Activated CD8-positive, alpha-beta memory T cell treated with anti-CD3 and anti-CD28 coated beads, Interleukin-2, amount 10 ng/mL, durations not matched to agents 7 days and 5 days (primary cell): ENCODE data around the gene IDUA. TPM values are rescaled to one million over a fixed set of nuclear protein-coding genes. Genes with fewer than 3 reads are reported as not detected.

Source experiments
- ATAC-seq: fragments of 150-1000 bp; cut with Tn5 transposase; one replicate; pipeline ENCODE4 v1.10.0; 2021; ENCODE audit warnings: moderate library complexity
- CTCF ChIA-PET: fragments of 350-600 bp; sonication (Branson Sonifier 250); formaldehyde crosslinking; loops from one replicate; lab custom pipeline; 2021; ENCODE audit warnings: antibody characterized with exemption; lab: Charles Lee
- DNase-seq: peaks from one replicate; pipeline ENCODE4 v3.0.0-alpha.2; 2020
- H3K27ac Mint-ChIP-seq: one replicate; pipeline ENCODE4 v1.8.0; 2021; ENCODE audit warnings: mild to moderate bottlenecking, mixed read lengths
- H3K27me3 Mint-ChIP-seq: one replicate; pipeline ENCODE4 v1.8.0; 2021; ENCODE audit warnings: mixed read lengths
- H3K36me3 Mint-ChIP-seq: one replicate; pipeline ENCODE4 v1.8.0; 2021; ENCODE audit warnings: mild to moderate bottlenecking, mixed read lengths
- H3K4me1 Mint-ChIP-seq: one replicate; pipeline ENCODE4 v1.8.0; 2021; ENCODE audit warnings: mixed read lengths
- H3K4me3 Mint-ChIP-seq: one replicate; pipeline ENCODE4 v1.8.0; 2021; ENCODE audit warnings: mild to moderate bottlenecking, moderate library complexity, mixed read lengths
- H3K9me3 Mint-ChIP-seq: one replicate; pipeline ENCODE4 v1.8.0; 2022; ENCODE audit warnings: low read depth, mixed read lengths
- total RNA-seq, 2 experiments: library from RNA; stranded (reverse); gene quantifications; one replicate each; pipeline ENCODE4 v1.2.3, GENCODE V29; 2021

Gene IDUA
- total RNA-seq, 2 experiments from 2014 or later = 27.1 to 28.1 TPM

DNA sequence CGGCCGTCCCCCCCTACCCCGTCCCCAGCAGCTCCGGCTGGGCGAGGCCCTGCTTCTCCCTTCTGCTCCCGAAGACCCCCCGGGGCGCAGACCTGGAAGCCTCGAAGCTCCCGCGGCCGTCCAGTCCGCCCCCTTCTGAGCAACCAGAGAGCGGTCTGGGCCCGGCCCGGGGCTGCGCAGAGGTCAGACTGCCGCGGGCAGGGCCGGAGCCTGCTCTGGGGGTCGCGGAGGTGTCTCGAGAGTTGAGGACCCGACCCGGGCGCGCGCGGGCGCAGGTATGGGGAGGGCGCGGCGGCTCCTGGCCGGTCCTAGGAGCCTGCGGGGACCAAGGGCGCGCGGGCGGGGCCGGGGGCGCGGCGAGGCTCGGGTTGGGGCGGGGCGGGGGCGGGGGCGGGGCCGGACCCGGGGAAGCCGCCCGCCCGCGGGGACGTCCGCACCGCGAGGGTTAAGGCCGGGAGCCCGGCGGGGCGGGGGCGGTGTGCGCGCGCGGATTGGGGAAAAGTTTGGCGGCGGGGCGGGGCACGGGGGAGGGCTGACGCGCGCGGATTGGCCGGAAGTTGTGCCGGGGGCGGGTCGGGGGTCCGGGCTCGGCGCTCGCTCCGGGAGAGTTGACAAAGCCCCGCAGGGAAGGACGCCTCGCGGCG, 24.3 kb downstream of the IDUA start, which contains the start of gene FGFRL1:
Gene FGFRL1, plus strand, starts transcription at position 605 of the 644 bp plus-strand sequence. CDS start 860 bp downstream, outside the sequence.
- Mint-ChIP-seq H3K27me3 (peaks cover 27% of the 10 kb centered on the region), H3K4me3 (peak within 1 kb of the TSS; percentile 71), H3K9me3 (no peaks in the 10 kb centered on the region), H3K36me3 (no peaks in the 10 kb centered on the region), H3K27ac (peak within 1 kb of the TSS; percentile 89), H3K4me1 (peaks cover 15% of the 10 kb centered on the region)
- ATAC-seq (peak; percentile 64), DNase-seq (peak; percentile 93)
- CTCF ChIA-PET = interaction anchor here (1.1 to 1.5 kb wide), 3 partner anchors 9 to 236 kb away, joined by 3 to 4 read pairs (median 3); no protein-coding TSS in a partner anchor

DNA sequence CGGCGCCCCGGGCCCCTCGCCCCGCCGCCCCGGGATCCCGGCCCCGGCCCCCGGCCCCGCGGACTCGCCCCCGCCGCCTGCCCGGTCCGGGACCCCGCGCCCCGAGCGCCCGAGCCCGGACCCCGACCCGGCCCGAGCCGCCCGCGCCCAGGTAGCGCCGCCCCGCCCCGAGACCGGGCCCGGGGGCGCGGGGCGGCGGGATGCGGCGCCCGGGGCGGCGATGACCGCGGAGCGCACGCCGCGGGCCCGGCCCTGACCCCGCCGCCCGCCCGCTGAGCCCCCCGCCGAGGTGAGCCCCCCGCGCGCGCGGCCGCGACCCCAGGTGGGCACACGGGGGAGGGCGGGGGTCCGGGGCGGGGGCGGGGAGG, 24.8 kb downstream of the IDUA start:
- peaks cover 15% of the 10 kb centered on the region for H3K4me1 Mint-ChIP-seq
- H3K27ac Mint-ChIP-seq = no peak overlapping the region
- H3K36me3 Mint-ChIP-seq = no peaks in the 10 kb centered on the region
- CTCF ChIA-PET = no interaction called here
- DNase-seq (no peak), ATAC-seq (no peak)
- H3K4me3 Mint-ChIP-seq = no peak overlapping the region
- no peaks in the 10 kb centered on the region for H3K9me3 Mint-ChIP-seq
- peaks cover 23% of the 10 kb centered on the region for H3K27me3 Mint-ChIP-seq

DNA sequence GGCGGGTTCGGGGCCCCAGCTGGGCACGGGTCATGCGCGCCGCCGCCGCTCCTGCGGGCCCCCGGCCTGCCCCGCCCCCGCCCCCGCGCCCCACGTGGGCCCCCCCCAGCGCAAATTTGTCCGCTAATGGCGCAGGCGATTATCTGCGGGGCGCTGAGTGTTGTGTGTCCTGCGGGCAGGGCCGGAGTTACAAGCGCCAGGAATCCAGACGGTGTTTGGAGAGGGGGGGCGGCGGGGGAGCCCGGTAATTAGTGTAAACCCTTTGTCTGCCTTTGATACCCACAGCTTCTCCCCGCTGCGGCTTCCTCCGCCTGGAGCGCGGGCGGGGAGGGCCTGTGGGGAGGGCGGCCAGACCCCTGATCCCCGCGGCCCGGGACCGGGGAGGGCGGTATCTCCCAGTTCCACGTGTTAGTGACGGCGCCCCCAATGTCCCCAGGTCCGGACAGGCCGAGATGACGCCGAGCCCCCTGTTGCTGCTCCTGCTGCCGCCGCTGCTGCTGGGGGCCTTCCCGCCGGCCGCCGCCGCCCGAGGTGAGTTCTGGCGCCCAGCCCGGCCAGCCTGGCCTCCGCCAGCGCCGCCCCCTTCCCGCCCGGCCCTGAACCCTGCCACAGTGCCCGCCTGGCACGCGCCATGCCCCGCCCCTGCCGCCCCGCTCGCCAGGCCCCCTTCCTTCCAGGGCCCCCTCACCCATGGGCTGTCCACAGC, 25.3 kb downstream of the IDUA start:
- Mint-ChIP-seq H3K27ac (no peak overlapping the region), H3K4me1 (peaks cover 15% of the 10 kb centered on the region), H3K36me3 (no peaks in the 10 kb centered on the region), H3K9me3 (no peaks in the 10 kb centered on the region), H3K27me3 (peaks cover 18% of the 10 kb centered on the region), H3K4me3 (peak overlapping the region; percentile 15)
- CTCF ChIA-PET = no interaction called here
- no peak for ATAC-seq
- DNase-seq = peak; percentile 53

DNA sequence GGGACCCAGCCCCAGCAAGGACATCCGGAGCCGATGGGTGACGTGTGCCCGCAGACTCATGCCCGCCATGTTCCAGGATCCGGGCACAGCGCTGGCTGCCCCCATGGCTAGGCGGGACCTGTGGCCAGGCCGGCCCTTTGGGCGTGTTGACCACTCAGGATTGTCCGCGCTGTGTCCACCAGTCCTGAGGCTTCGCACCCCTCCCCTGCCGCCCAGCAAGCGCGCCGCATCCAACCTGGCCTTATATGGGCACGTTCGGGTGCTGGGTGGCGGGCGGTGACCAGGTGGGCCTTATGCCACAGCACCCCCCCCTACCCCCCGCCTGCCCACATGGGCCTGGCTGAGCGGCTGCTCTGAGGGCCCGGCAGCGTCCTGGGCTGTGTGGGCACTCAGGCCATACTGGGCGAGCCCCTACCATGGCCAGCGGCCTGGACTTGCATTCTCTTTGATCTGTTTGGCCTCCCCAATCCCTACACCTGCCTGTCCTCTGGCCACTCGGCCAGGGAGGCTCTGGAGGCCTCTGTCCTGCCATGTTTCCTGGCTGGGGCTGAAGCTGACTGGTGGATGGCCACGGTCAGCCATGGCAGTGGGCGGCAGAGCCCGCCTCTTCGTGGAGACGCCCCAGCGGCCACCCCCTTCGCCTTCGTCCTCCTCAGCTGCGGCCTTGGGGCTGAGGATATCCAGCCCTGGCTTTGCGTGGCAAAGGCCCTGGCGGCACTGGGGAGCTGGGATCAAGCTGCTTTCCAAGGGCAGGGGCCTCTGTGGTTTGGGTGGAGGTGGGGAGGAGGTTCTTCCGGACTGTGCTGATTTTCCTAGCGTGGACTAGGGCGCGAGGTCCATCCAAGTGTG, 26.6 kb downstream of the IDUA start:
- peaks cover 8% of the 10 kb centered on the region for H3K27me3 Mint-ChIP-seq
- peaks cover 15% of the 10 kb centered on the region for H3K4me1 Mint-ChIP-seq
- H3K27ac Mint-ChIP-seq = no peak overlapping the region
- H3K4me3 Mint-ChIP-seq = no peak overlapping the region
- H3K36me3 Mint-ChIP-seq = no peaks in the 10 kb centered on the region
- H3K9me3 Mint-ChIP-seq = no peaks in the 10 kb centered on the region
- no peak for DNase-seq
- no peak for ATAC-seq
- CTCF ChIA-PET = no interaction called here

DNA sequence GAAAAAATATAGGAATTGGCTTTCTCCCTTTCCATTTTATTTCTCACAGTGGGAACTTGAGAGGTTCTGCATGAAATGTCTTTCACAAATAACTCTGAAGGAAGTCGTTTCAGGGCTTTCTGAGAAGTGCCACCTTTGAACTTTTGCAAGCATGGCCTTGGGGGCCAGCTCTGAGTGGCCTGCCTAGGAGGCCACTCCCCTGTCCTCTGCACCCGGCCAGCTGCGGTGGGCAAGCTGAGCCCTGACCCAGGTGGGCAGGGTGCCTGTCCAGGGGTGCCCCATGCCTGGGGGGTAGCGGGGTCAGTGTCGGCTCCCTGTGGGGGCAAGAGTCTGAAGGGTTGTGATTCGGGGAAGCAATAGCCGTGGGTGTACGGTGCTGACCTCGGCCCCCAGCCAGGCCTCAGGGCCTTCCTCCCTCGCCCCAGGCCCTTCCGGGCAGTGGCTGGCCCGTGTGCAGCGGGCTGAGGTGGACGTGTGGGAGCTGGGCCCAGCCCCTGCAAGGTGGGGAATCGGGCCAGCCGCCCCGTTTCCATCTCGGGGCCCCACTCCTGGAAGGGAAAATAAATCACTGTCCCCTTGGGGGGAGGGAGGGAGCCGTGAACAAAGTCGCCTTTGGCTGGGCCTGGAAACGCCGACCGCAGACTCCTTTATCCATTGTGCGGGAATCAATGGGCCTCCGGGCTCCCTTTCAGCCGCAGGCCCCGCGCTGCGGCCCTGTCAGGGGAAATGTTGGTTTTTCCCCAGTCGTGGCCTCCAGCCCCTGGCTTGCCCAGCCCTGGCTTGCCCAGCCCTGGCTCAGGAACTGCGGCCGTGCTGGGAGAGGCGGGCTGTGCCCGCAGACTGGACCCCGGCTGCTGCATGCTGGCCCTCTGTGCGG, 27.7 kb downstream of the IDUA start:
- DNase-seq (no peak), ATAC-seq (no peak)
- Mint-ChIP-seq H3K4me1 (peaks cover 7% of the 10 kb centered on the region), H3K36me3 (no peaks in the 10 kb centered on the region), H3K9me3 (no peaks in the 10 kb centered on the region), H3K27me3 (no peaks in the 10 kb centered on the region), H3K27ac (no peak overlapping the region), H3K4me3 (no peak overlapping the region)
- CTCF ChIA-PET = no interaction called here

DNA sequence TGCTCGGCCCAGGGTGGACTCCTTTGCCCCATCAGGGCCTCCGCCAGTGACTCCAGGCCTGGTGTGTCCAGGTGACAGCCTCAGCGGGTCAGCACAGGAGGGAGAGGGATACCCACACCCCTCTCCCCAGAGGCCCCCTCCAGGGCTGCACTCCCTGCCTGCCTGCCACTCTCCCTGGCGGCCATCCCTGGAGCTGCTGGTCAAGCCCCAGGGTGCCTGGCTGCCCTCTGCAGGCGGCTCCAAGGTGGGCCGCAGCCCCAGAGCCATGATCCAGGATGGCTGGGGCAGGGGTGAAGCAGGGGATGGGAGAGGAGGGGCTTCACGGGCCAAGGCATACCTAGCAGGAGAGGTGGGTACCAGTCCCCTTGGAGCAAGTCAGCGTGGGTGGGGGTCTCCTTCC, 28.3 kb downstream of the IDUA start:
- Mint-ChIP-seq H3K36me3 (no peaks in the 10 kb centered on the region), H3K27ac (no peak overlapping the region), H3K27me3 (no peaks in the 10 kb centered on the region), H3K4me1 (peaks cover 7% of the 10 kb centered on the region), H3K9me3 (no peaks in the 10 kb centered on the region), H3K4me3 (no peak overlapping the region)
- DNase-seq (no peak), ATAC-seq (no peak)
- CTCF ChIA-PET = no interaction called here

DNA sequence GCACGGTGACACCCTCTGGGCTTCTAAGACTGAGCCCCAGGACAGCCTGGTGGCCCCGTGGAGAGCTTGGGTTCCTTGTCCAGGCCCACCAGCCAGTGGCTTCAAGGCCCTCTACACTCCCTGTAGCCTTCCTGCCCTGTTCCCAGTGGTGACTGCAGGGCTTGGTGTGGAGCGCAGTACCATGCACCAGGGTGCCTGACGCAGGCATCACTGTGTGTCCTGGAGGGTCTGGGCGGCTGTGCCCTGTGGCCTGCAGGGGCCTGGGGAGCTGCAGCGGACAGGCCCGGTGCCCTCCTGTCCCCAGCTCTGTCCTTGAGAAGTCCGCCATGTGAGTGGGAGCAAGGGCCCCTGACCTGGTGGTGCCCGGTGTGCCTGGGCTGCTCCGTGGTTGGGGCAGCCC, 28.9 kb downstream of the IDUA start:
- no peaks in the 10 kb centered on the region for H3K9me3 Mint-ChIP-seq
- CTCF ChIA-PET = no interaction called here
- no peak for ATAC-seq
- peaks cover 2% of the 10 kb centered on the region for H3K4me1 Mint-ChIP-seq
- no peak overlapping the region for H3K4me3 Mint-ChIP-seq
- DNase-seq = no peak
- no peaks in the 10 kb centered on the region for H3K27me3 Mint-ChIP-seq
- no peaks in the 10 kb centered on the region for H3K36me3 Mint-ChIP-seq
- H3K27ac Mint-ChIP-seq = no peak overlapping the region

DNA sequence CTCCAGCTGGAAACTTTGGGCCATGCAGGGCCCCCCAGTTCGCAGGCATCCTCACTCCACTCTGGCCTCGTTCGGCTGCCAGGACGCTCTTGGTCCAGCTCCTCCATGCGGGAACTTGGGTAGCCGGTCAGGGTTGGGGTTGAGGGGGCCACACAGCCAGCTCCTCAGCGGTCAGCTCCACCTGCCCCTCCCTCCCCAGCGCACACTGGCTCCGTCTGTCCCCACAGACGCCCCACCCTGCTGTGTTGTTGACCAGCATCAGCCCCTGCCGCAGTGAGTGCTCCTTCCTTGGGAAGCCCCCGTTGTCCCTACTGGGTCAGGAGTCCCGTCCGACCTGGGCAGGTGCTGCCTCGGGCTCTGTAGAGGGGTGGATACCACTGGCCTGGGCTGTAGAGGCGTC, 30.4 kb downstream of the IDUA start:
- H3K4me1 Mint-ChIP-seq = peaks cover 2% of the 10 kb centered on the region
- CTCF ChIA-PET = no interaction called here
- no peak overlapping the region for H3K27ac Mint-ChIP-seq
- no peaks in the 10 kb centered on the region for H3K27me3 Mint-ChIP-seq
- DNase-seq (no peak), ATAC-seq (no peak)
- H3K36me3 Mint-ChIP-seq = no peaks in the 10 kb centered on the region
- H3K4me3 Mint-ChIP-seq = no peak overlapping the region
- H3K9me3 Mint-ChIP-seq = no peaks in the 10 kb centered on the region

DNA sequence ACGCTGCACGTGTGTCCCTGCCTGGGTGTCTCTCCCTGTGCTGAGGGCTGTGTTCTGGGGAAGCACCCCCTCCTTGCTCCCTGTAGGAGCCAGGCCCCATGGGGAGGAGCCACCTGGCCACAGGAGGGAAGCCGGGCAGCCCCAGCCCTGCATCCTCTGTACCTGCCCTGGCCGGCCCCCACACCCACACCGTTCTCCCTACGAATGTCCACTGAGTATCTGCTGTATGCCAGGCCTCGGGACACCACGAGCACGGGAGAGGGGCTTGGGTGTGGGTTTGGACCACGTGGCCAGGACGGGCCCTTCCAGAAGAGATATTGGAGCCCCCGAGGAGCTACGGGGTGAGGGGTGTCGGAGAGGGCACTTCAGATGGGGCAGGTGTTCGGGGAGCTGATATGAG, 30.9 kb downstream of the IDUA start:
- no peaks in the 10 kb centered on the region for H3K4me1 Mint-ChIP-seq
- no peak overlapping the region for H3K4me3 Mint-ChIP-seq
- no peak overlapping the region for H3K27ac Mint-ChIP-seq
- DNase-seq = no peak
- no peaks in the 10 kb centered on the region for H3K27me3 Mint-ChIP-seq
- H3K9me3 Mint-ChIP-seq = no peaks in the 10 kb centered on the region
- CTCF ChIA-PET = no interaction called here
- H3K36me3 Mint-ChIP-seq = no peaks in the 10 kb centered on the region
- no peak for ATAC-seq

DNA sequence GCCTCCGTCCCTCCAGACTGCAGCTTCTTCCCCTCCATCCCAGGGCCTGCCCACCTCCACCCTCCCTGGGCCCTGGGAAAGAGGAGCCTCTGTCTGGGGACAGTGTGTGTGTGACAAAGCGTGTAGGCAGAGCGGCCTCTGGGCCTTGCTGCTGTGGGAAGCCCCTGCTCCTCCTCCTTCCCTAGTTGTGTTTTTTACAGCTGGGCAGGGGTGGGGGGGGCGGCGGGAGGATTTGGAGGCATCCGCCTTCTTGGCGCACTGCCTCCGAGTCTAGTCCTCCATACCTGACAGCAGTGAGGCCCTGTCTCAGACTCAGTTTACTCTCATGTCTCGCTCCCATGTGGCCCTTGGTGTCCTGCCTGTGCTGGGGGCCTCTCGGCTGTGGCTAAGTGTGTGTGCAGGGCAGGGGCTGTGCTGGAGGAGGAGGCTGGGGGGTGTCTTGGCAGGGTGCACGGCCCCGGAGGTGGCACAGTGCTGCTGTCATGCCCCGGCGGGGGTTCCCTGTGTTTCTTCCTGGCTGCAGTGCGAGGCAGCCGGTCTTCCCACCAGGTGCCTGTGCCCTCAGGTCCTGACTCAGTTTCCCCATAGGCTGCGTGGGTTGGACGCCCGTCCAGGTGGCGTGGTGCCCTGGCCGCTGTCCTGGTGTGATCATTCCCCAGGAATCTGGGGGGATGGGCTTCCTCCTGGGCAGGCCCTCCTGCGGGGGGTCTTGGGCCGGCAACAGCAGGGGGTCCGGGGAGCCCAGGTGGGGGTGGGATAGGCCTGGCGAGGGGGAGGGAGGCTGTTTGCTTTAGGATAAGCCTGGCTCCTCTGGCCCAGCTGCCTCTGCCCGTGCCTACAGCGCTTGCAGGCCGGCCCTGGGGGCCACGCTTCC, 31.5 kb downstream of the IDUA start:
- CTCF ChIA-PET = no interaction called here
- Mint-ChIP-seq H3K36me3 (no peaks in the 10 kb centered on the region), H3K4me1 (no peaks in the 10 kb centered on the region), H3K27ac (no peak overlapping the region), H3K27me3 (no peaks in the 10 kb centered on the region), H3K4me3 (no peak overlapping the region), H3K9me3 (no peaks in the 10 kb centered on the region)
- DNase-seq = no peak
- no peak for ATAC-seq

DNA sequence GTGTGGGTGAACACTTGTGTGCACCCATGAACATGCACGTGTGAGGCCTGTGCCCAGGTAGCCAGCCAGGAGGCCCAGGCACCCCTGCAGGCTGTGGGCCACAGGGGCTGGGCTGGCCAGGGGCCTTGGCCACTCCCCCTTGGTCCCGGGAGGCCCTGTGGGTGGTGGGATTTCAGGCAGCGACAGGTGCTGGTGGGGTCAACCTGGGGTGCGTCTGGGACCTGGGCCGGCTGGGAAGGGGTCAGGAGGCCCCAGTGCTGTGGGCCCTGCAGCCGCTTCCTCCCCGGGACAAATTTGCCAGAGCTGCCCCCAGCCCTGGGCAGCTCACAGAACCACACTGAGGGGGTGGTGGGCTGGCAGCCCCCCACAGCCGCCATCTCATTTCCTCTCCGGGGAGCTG, 32.5 kb downstream of the IDUA start:
- no peaks in the 10 kb centered on the region for H3K36me3 Mint-ChIP-seq

DNA sequence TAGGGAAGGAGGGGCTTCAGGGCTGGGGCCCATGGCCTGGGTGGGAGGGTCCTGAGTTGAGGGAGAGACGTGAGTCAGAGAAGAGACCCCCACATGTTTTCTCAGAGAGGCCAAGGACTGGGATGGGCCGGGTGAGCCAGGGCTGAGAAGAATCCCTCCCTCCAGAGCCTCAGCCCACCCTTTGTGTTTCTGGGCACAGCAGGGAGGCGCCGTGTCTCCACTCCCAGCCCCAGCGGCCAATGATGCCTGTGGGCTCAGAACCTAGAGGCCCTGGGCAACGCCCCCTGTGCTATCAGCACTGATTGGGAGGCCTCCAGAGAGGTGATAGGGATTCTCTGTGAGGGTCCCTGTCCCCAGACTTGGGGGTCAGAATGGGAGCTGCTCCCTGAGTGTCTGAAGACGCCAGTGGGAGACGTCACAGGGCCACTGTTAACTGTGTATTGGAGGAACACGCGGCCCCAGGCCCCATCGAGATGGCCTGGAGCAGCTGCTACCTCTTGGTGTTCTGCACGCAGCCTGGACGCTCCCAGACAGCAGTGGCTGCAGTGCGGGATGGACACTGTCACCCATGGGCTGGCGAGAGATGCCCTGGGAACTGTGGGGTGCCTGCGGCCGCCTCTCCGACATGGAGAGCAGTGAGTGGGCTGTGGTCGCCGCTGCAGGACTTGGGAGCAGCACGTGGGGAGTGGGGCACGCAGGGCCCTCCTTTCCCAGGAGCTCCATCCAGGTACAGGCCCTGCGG, 33.1 kb downstream of the IDUA start:
- Mint-ChIP-seq H3K9me3 (no peaks in the 10 kb centered on the region), H3K4me3 (no peak overlapping the region), H3K27ac (no peak overlapping the region), H3K27me3 (no peaks in the 10 kb centered on the region), H3K36me3 (no peaks in the 10 kb centered on the region), H3K4me1 (no peaks in the 10 kb centered on the region)
- CTCF ChIA-PET = interaction anchor here (0.9 kb wide), 1 partner anchor 10 kb away, joined by 3 read pairs; no protein-coding TSS in a partner anchor
- ATAC-seq (no peak), DNase-seq (no peak)

More for the DNA sequence above, 32.5 kb downstream of the IDUA start:
- H3K4me3 Mint-ChIP-seq = no peak overlapping the region
- H3K27ac Mint-ChIP-seq = no peak overlapping the region
- CTCF ChIA-PET = no interaction called here
- no peaks in the 10 kb centered on the region for H3K4me1 Mint-ChIP-seq
- no peaks in the 10 kb centered on the region for H3K9me3 Mint-ChIP-seq
- H3K27me3 Mint-ChIP-seq = no peaks in the 10 kb centered on the region
- no peak for ATAC-seq
- DNase-seq = no peak
